ENCODE measurements around the gene MIF. TPM values are rescaled to one million over a fixed set of nuclear protein-coding genes. Genes with fewer than 3 reads are reported as not detected.
"Not testable (repeated sequence)": the region's sequence is repeated elsewhere in the genome, so short reads cannot be mapped to it uniquely, and the experiment has no call there.

The MIF gene
- total RNA-seq, 4 donors from 2014 or later, result 410 to 807 (median 448) TPM

GRCh38 chr22:23903328-23903971 is 9.3 kb downstream of the MIF start:
- intact Hi-C loops (cut with DNase I), result no loop called here
- WGBS, 2 donors, result 73 to 76% methylated on average over 7 to 8 of the region's 8 CpGs
- Histone ChIP-seq H3K9me3 (no peaks in the 10 kb centered on the region), H3K27ac (no peak overlapping the region), H3K36me3 (no peaks in the 10 kb centered on the region), H3K4me3 (no peak overlapping the region), H3K27me3 (no peaks in the 10 kb centered on the region), H3K4me1 (peaks cover 0 to 21% (median 0%) of the 10 kb centered on the region in 3 donors)
- no peak for DNase-seq
- TF ChIP-seq CTCF (IDR thresholded peaks at IDR 0.05) (no peak), POLR2A (IDR thresholded peaks at IDR 0.05) (no peak)

GRCh38 chr22:23904573-23905254 is 10.5 kb downstream of the MIF start:
- Histone ChIP-seq H3K27ac (no peak overlapping the region), H3K9me3 (no peaks in the 10 kb centered on the region), H3K4me1 (peaks cover 0 to 29% (median 0%) of the 10 kb centered on the region in 3 donors), H3K4me3 (no peak overlapping the region), H3K36me3 (no peaks in the 10 kb centered on the region), H3K27me3 (no peaks in the 10 kb centered on the region)
- WGBS, 2 donors, result 72 to 75% methylated on average over 3 to 5 of the region's 5 CpGs
- no peak for DNase-seq
- TF ChIP-seq CTCF (IDR thresholded peaks at IDR 0.05) (no peak), POLR2A (IDR thresholded peaks at IDR 0.05) (no peak)
- intact Hi-C loops (cut with DNase I), result no loop called here

GRCh38 chr22:23906641-23907040 is 12.5 kb downstream of the MIF start:
- no peak for DNase-seq
- intact Hi-C loops (cut with DNase I), result no loop called here
- H3K27me3 ChIP-seq, result no peaks in the 10 kb centered on the region
- no peak overlapping the region for H3K27ac ChIP-seq
- no peaks in the 10 kb centered on the region for H3K9me3 ChIP-seq
- H3K4me1 ChIP-seq, result peaks cover 0 to 31% (median 0%) of the 10 kb centered on the region in 3 donors
- TF ChIP-seq CTCF (IDR thresholded peaks at IDR 0.05) (no peak), POLR2A (IDR thresholded peaks at IDR 0.05) (no peak)
- WGBS, 2 donors, result 88 to 90% methylated on average over 2 to 3 of the region's 4 CpGs
- H3K36me3 ChIP-seq, result no peaks in the 10 kb centered on the region
- no peak overlapping the region for H3K4me3 ChIP-seq

- intact Hi-C loops (cut with DNase I); H3K36me3 ChIP-seq; H3K9me3 ChIP-seq; H3K27ac ChIP-seq; H3K27me3 ChIP-seq; DNase-seq; H3K4me3 ChIP-seq: not testable (repeated sequence)
- WGBS, 2 donors, result 65 to 91% methylated on average over 4 to 10 of the region's 10 CpGs
- peaks cover 0 to 31% (median 0%) of the 10 kb centered on the region in 3 donors for H3K4me1 ChIP-seq
Observed at GRCh38 chr22:23907423-23907822, 13.2 kb downstream of the MIF start.

- peaks cover 5 to 29% (median 7%) of the 10 kb centered on the region in 3 donors for H3K4me1 ChIP-seq
- DNase-seq, result no peak
- WGBS, 2 donors, result 84 to 85% methylated on average over 10 to 11 of the region's 11 CpGs
- no peaks in the 10 kb centered on the region for H3K9me3 ChIP-seq
- intact Hi-C loops (cut with DNase I), result no loop called here
- H3K27ac ChIP-seq, result no peak overlapping the region
- TF ChIP-seq POLR2A (IDR thresholded peaks at IDR 0.05) (no peak), CTCF (IDR thresholded peaks at IDR 0.05) (no peak)
- no peak overlapping the region for H3K4me3 ChIP-seq
- no peaks in the 10 kb centered on the region for H3K36me3 ChIP-seq
- no peaks in the 10 kb centered on the region for H3K27me3 ChIP-seq
Observed at GRCh38 chr22:23908587-23909205, 14.5 kb downstream of the MIF start.
